Lung (tissue), 12 donors: ENCODE results near the gene PVALEF. TPM values are rescaled to one million over a fixed set of nuclear protein-coding genes. Genes with fewer than 3 reads are reported as not detected.

Source experiments
- ATAC-seq: fragments of 200-7000 bp; cut with Tn5 transposase; one replicate; pipeline ENCODE4 v1.9.1; 2020; ENCODE audit warnings: moderate number of reproducible peaks; ENCODE audit not compliant: insufficient read depth, low FRiP score
- DNase-seq, 3 donors: peaks; one replicate each; pipeline ENCODE4 v3.0.0-alpha.2; 2013 to 2017
- H3K27ac ChIP-seq, 2 donors: one replicate each; pipeline ENCODE4 v1.5.1; 2013; ENCODE audit warnings: mild to moderate bottlenecking in 2 of 2, moderate library complexity in 2 of 2, control low read depth in 1 of 2, inconsistent platforms in 1 of 2, low read depth in 1 of 2, low read length in 1 of 2
- H3K27me3 ChIP-seq, 3 donors: one replicate each; pipeline ENCODE4 v1.5.1; 2013; ENCODE audit warnings: low read length in 2 of 3; ENCODE audit not compliant: control insufficient read depth in 3 of 3, insufficient read depth in 3 of 3
- H3K36me3 ChIP-seq, 4 donors: one replicate each; pipeline ENCODE4 v1.5.1; 2013; ENCODE audit warnings: low read length in 4 of 4, mild to moderate bottlenecking in 1 of 4, moderate library complexity in 1 of 4; ENCODE audit not compliant: control insufficient read depth in 4 of 4, insufficient read depth in 4 of 4
- H3K4me1 ChIP-seq, 5 donors: one replicate each; pipeline ENCODE4 v1.5.1; 2013; ENCODE audit warnings: low read length in 5 of 5, mild to moderate bottlenecking in 2 of 5, moderate library complexity in 1 of 5; ENCODE audit not compliant: control insufficient read depth in 5 of 5, insufficient read depth in 5 of 5
- H3K4me3 ChIP-seq: one replicate; pipeline ENCODE4 v1.5.1; 2013; ENCODE audit warnings: mild to moderate bottlenecking, control low read depth, moderate library complexity
- H3K9ac ChIP-seq, 2 donors: one replicate each; pipeline ENCODE4 v1.5.1; 2013; ENCODE audit warnings: low read length in 2 of 2, control low read depth in 1 of 2; ENCODE audit not compliant: insufficient read depth in 1 of 2
- H3K9me3 ChIP-seq, 4 donors: one replicate each; pipeline ENCODE4 v1.5.1; 2013; ENCODE audit warnings: low read length in 3 of 4, mild to moderate bottlenecking in 1 of 4, moderate library complexity in 1 of 4; ENCODE audit not compliant: control insufficient read depth in 4 of 4, insufficient read depth in 3 of 4
- WGBS, 2 donors: extraction: QIAGEN DNeasy Blood & Tissue Kit; methylation state at CpG; one replicate each; pipeline ENCODE4 v1.1.7; 2013; 5-methylcytosine and 5-hydroxymethylcytosine counted together
- polyA plus RNA-seq, 2 donors: library from polyadenylated mRNA; stranded (reverse); fragments of 200-250 nt; gene quantifications; one replicate each; pipeline ENCODE4 v1.2.1, GENCODE V29; 2013
- total RNA-seq, 2 donors: library from RNA; depleted of rRNA in 1 of 2; stranded (reverse); fragments of >200 nt in 1 of 2; gene quantifications; one replicate each; pipeline ENCODE4 v1.2.1, GENCODE V29; 2014 to 2021
- TF ChIP-seq, protein P1 (sequence below): IDR thresholded peaks from 2 replicates; pipeline ENCODE4 v1.5.1; 2012; ENCODE audit warnings: mild to moderate bottlenecking; ENCODE audit errors: control extremely low read depth, extremely low read depth
- donor health status: control.
- donor health status: control.
- donor health status: Bipolar disorder and iron deficiency.
- donor health status: healthy.
- donor health status: DM: yes; HTN: yes; CAD: no.

The PVALEF gene
- total and polyA plus RNA-seq, 4 donors: not detected

DNA sequence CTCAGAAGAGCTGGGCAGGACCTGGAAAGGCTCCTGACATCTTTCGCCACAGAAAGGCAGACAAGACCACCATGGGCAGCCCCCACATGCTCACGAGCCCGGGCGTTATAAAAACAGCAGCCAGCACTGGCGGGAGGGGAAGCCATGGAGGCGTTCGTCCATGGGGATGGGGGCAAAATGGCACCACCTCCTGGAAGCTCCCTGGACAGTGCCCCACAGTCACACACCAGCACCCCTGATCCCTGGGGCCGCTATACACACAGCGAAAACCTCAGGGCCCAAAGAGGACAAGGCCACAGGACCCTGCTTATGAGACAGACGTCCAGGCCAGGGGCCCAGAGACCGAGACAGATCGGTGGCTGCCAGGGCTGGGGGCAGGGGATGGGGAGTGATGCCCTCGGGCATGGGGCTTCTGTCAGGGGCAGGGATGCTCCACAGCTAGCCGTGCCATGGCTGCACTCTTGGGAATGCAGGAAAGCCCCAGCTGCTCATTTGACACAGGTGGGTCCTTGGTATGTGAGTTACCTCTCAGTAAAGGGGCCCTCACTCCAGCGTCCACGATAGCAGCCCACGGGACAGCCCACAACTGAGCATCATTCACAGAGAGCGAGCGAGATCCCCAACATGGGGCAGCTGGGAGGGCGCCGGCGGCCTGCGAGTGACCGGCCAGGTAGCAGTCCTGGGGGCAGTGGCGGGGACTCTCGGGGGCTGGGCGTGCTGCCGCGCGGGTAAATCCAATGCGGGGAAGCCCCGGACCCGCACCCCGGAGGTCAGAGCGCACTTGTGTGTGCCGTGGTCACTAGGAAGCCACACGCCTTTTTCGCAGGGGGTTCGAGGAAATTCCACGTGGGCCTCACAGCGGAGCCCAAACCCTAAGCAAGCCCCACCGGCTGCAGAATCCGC, 6.4 kb upstream of the PVALEF start:
- H3K9ac ChIP-seq: no peak overlapping the region
- no peaks in the 10 kb centered on the region for H3K36me3 ChIP-seq
- no peaks in the 10 kb centered on the region for H3K9me3 ChIP-seq
- TF ChIP-seq, protein P1, sequence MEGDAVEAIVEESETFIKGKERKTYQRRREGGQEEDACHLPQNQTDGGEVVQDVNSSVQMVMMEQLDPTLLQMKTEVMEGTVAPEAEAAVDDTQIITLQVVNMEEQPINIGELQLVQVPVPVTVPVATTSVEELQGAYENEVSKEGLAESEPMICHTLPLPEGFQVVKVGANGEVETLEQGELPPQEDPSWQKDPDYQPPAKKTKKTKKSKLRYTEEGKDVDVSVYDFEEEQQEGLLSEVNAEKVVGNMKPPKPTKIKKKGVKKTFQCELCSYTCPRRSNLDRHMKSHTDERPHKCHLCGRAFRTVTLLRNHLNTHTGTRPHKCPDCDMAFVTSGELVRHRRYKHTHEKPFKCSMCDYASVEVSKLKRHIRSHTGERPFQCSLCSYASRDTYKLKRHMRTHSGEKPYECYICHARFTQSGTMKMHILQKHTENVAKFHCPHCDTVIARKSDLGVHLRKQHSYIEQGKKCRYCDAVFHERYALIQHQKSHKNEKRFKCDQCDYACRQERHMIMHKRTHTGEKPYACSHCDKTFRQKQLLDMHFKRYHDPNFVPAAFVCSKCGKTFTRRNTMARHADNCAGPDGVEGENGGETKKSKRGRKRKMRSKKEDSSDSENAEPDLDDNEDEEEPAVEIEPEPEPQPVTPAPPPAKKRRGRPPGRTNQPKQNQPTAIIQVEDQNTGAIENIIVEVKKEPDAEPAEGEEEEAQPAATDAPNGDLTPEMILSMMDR: no peak
- no peak for ATAC-seq
- H3K27ac ChIP-seq: no peak overlapping the region
- H3K27me3 ChIP-seq: no peaks in the 10 kb centered on the region
- WGBS, 2 donors: 90 to 91% methylated on average over 42 to 43 of the region's 43 CpGs
- H3K4me1 ChIP-seq: peaks cover 0 to 4% (median 0%) of the 10 kb centered on the region in 5 donors
- H3K4me3 ChIP-seq: no peak overlapping the region
- DNase-seq: no peak

GRCh38 chr17:81159611-81160265, 5.6 kb upstream of the PVALEF start:
- H3K9ac ChIP-seq: no peak overlapping the region
- H3K36me3 ChIP-seq: no peaks in the 10 kb centered on the region
- H3K4me1 ChIP-seq: peaks cover 0 to 8% (median 0%) of the 10 kb centered on the region in 5 donors
- no peaks in the 10 kb centered on the region for H3K27me3 ChIP-seq
- TF ChIP-seq, protein P1: no peak
- ATAC-seq (peak; percentile 12), DNase-seq (no peak)
- H3K9me3 ChIP-seq: no peaks in the 10 kb centered on the region
- 43% methylated on average over 18 to 25 of the region's 25 CpGs for WGBS, 2 donors
- peak overlapping the region in 1 of 2 donors; percentile 68 for H3K27ac ChIP-seq
- H3K4me3 ChIP-seq: peak overlapping the region; percentile 55

DNA sequence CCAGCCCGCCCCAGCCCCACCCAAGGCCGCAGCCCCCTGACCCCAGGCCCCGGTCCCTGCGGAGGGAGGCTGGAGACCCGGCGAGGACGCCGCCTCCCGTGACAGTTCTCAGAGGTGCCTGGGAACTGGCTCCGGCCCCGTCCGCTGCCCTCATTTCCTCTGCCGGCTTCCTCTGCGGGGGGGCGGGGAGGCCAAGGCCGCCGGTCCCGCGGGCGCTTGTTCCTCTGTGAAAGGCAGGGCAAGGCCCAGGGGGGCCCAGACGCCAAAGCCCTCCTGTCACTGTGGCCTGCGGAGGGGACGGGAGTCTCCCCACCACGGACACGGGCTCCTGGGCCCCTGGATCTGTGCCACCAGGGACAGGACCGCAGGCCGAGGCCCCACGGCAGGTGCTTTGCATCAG, 5.0 kb upstream of the PVALEF start:
- Histone ChIP-seq H3K4me1 (peaks cover 0 to 13% (median 0%) of the 10 kb centered on the region in 5 donors), H3K27ac (peak overlapping the region in 1 of 2 donors; percentile 8), H3K4me3 (peak overlapping the region; percentile 55), H3K27me3 (no peaks in the 10 kb centered on the region), H3K9me3 (no peaks in the 10 kb centered on the region), H3K36me3 (no peaks in the 10 kb centered on the region), H3K9ac (no peak overlapping the region)
- DNase-seq (peak in 1 of 3 donors; percentile 34), ATAC-seq (peak; percentile 24)
- TF ChIP-seq, protein P1: no peak
- 10 to 26% methylated on average over 25 to 28 of the region's 28 CpGs for WGBS, 2 donors
